ENCODE data around the gene PSMD13. TPM values are rescaled to one million over a fixed set of nuclear protein-coding genes. Genes with fewer than 3 reads are reported as not detected.

PSMD13 gene
- 77.6 TPM for total RNA-seq

DNA sequence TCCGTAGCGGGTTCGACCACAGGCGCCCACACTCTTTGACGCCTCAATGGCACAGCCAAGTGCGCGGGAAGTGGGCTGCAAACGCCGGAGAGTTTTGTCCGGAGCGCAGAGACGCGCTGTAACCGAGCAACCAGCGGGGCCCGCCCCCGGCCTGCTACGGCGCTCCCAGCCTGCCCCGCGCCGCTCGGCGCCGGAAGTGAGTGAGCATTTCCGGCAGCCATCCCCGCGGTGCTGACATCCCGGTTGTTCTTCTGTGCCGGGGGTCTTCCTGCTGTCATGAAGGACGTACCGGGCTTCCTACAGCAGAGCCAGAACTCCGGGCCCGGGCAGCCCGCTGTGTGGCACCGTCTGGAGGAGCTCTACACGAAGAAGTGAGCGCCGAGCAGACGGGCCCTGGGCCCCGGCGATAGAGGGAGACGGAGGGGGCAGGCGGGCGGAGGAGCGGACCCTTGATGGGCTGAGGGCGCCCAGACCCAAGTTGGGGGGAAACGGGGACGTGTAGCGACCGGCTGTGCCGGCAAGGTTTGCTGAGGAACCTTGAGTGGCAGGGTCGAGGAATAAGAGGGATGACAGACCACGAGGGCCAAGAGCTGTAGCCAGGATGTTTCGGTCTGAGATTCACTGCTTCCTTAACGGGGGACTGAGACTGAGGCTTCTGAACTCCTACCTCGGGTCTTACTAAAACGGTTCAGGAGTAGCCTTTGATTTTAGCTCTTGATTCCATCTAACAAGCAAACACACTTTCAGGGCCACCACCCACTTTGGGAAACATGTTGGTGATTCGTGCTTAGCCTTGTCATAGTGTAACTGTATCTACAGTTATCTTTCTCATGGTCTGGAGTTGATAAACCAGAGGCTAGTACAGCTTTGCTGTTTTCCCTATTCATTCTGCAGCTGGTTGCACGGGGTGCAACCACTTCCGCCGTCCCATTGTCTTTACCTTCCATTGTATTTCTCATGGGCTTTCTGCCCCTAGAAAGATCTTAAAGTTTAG is at the start of gene PSMD13:
TSS of gene PSMD13 (plus strand) at position 203 of the 994 bp plus-strand sequence. CDS start at position 277, 74 bp downstream.

DNA sequence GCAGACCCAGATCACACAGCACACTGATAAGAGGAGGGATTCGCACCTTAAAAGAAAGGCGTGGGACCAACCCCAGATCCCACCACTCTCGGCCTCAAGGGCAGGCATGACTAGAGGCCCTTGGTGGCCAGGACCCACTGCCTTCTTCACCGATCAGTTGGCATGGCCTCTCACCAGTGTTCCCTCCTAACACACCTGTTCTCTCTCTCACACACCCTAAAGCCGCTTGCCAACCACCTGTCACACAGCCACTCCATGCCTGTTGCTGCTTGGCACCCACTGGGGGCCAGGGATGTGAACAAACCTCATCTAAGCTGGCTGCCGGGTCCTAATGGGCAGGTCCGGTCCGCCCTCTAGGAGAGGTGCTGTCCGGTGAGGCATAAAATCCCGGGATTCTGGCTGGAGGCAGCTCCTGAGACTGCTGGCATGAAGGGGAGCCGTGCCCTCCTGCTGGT is 44.1 kb upstream of the PSMD13 start, which contains the start of gene SCGB1C1:
TSS of gene SCGB1C1 (plus strand) at position 405 of the 455 bp plus-strand sequence. CDS start at position 427, 22 bp downstream.

GRCh38 chr11:207208-207862 is 29.4 kb upstream of the PSMD13 start, which contains the start of the genes BET1L and RIC8A:
Gene BET1L (minus strand): TSS chr11:207399. CDS start chr11:207321, 78 bp downstream.
Gene RIC8A (plus strand): TSS chr11:207708. CDS start chr11:208855, 1,147 bp downstream.

DNA sequence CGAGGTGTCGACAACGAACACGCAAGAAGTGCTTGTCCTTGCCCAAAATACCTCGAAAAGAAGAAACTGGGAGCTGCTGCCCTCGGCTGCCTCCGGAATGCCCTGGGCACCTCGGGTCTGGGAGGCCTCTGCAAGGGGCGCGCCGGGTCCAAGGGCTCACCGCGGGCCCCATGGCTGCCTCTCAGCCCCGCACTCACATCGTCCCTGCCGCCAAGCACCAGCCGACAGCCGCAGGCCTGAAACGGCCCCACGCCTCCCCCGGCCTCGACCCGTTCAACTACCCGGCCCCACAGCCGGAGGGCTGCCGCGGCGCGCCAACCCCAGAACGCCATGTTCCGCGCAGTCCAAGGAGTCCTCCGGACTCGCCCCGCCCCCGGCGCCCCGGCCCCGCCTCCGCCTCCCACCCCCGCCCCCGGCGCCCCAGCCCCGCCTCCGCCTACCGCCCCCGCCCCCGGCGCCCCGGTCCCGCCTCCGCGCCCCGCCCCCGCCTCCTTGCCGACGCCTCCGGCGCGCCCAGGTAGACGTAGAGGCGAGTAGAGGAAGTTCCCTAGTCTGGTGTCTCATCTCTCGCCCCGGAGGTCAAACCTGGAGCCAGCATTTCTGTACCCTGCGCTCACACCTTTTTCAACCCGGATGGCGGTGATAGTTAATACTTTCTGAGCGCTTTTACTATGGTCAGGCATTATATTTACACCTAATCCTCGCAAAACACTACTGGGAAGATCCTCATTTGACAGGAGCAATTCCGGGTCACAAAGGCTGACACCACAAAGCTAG is 591 bp upstream of the PSMD13 start, which contains the start of gene SIRT3:
TSS of gene SIRT3 (minus strand) at position 346 of the 777 bp plus-strand sequence. CDS start at position 332, 14 bp downstream.

GRCh38 chr11:278001-278951 is 41.5 kb downstream of the PSMD13 start, which contains the start of gene NLRP6:
Gene NLRP6 (plus strand): TSS chr11:278407. CDS start chr11:278570, 163 bp downstream.

GRCh38 chr11:288478-289397 is 52.0 kb downstream of the PSMD13 start, which contains the start of gene PGGHG:
Gene PGGHG (plus strand): TSS chr11:289126. CDS start chr11:289817, 691 bp downstream.

GRCh38 chr11:299081-299891 is 62.5 kb downstream of the PSMD13 start, which contains the start of gene IFITM5:
Gene IFITM5 (minus strand): TSS chr11:299526. CDS start chr11:299490, 36 bp downstream.

Other genes with a start within 250 kb of the PSMD13 start
- not detected for gene SCGB1C1, start 43.9 kb upstream of the PSMD13 start, total RNA-seq
- gene BET1L, start 29.6 kb upstream of the PSMD13 start, total RNA-seq = 33.9 TPM
- gene RIC8A, start 29.3 kb upstream of the PSMD13 start, total RNA-seq = 81.7 TPM
- gene SIRT3, start 634 bp upstream of the PSMD13 start, total RNA-seq = 26.3 TPM
- gene NLRP6, start 41.4 kb downstream of the PSMD13 start, total RNA-seq = 0.22 TPM
- gene PGGHG, start 52.1 kb downstream of the PSMD13 start, total RNA-seq = 22.1 TPM
- gene IFITM5, start 62.5 kb downstream of the PSMD13 start, total RNA-seq = not detected
- 11.1 TPM for gene IFITM2, start 70.8 kb downstream of the PSMD13 start, total RNA-seq
- gene IFITM1, start 77.1 kb downstream of the PSMD13 start, total RNA-seq = 20.2 TPM
- gene IFITM3, start 83.9 kb downstream of the PSMD13 start, total RNA-seq = 43.5 TPM
- gene B4GALNT4, start 132.5 kb downstream of the PSMD13 start, total RNA-seq = 71.6 TPM
- gene PKP3, start 157.2 kb downstream of the PSMD13 start, total RNA-seq = 5.5 TPM
- gene SIGIRR, start 178.0 kb downstream of the PSMD13 start, total RNA-seq = 13.3 TPM
- gene ANO9, start 205.0 kb downstream of the PSMD13 start, total RNA-seq = 1.4 TPM
- 36.4 TPM for gene PTDSS2, start 213.3 kb downstream of the PSMD13 start, total RNA-seq

Data from camera-type eye (tissue), 1 donor.